WERI-Rb-1 (cell line): Measurements from ENCODE around the gene PCSK5.

Source experiments
- DNase-seq: peaks from one replicate; pipeline ENCODE4 v3.0.0-alpha.2; 2020
- H3K27ac ChIP-seq: fragments of 250-450 bp; sonication (Bioruptor Pico); 2 replicates; pipeline ENCODE4 v1.5.1; 2020; ENCODE audit warnings: mild to moderate bottlenecking, moderate library complexity
- H3K27me3 ChIP-seq: fragments of 250-450 bp; sonication (Bioruptor Pico); 2 replicates; pipeline ENCODE4 v1.5.1; 2021; ENCODE audit warnings: mild to moderate bottlenecking, low read depth, moderate library complexity; ENCODE audit not compliant: insufficient read depth, severe bottlenecking
- H3K36me3 ChIP-seq: fragments of 250-450 bp; sonication (Bioruptor Pico); 2 replicates; pipeline ENCODE4 v1.5.1; 2020; ENCODE audit warnings: mild to moderate bottlenecking, moderate library complexity
- H3K4me3 ChIP-seq: 2 replicates; pipeline ENCODE4 v1.5.1; 2011; ENCODE audit warnings: low read depth, mild to moderate bottlenecking, control low read depth, low read length
- H3K9me3 ChIP-seq: fragments of 250-450 bp; sonication (Bioruptor Pico); 2 replicates; pipeline ENCODE4 v1.5.1; 2021; ENCODE audit warnings: mild to moderate bottlenecking, moderate library complexity; ENCODE audit not compliant: severe bottlenecking
- TF ChIP-seq, protein P1 (sequence below): IDR thresholded peaks from 2 replicates; pipeline ENCODE4 v1.5.1; 2011; ENCODE audit warnings: low read depth, mild to moderate bottlenecking, control low read depth, inconsistent platforms, low read length

Gene PCSK5

DNA sequence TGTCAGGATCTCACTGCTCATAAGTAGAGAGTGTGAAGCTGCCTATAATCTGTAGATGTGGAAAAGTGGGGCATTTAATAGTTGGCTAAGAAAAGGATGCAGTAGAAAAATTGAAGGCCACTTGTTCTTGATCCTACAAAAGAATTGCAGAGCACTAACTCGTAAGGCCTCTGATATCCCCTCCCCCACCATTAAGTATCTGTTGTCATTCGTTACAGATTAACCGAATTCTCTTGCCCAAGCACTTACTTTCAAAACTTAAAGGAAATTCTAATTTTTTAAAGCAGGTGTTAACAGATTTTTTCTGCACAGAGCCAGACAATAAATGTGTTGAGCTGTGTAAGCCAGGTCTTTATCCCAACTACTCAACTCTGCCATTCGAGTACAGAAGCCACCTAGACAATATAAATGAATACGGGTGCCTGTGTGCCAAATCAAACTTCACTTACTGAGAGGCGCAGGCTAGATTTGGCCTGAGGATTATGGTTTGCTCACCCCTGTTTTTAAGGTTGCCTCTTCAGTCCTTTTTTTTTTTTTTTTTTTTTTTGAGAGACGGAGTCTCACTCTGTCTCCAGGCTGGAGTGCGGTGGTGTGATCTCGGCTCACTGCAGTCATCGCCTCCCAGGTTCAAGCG, 268.9 kb downstream of the PCSK5 start:
- Histone ChIP-seq H3K27ac (no peak overlapping the region), H3K4me3 (no peak overlapping the region), H3K27me3 (no peaks in the 10 kb centered on the region), H3K36me3 (no peaks in the 10 kb centered on the region), H3K9me3 (no peaks in the 10 kb centered on the region)
- TF ChIP-seq, protein P1, sequence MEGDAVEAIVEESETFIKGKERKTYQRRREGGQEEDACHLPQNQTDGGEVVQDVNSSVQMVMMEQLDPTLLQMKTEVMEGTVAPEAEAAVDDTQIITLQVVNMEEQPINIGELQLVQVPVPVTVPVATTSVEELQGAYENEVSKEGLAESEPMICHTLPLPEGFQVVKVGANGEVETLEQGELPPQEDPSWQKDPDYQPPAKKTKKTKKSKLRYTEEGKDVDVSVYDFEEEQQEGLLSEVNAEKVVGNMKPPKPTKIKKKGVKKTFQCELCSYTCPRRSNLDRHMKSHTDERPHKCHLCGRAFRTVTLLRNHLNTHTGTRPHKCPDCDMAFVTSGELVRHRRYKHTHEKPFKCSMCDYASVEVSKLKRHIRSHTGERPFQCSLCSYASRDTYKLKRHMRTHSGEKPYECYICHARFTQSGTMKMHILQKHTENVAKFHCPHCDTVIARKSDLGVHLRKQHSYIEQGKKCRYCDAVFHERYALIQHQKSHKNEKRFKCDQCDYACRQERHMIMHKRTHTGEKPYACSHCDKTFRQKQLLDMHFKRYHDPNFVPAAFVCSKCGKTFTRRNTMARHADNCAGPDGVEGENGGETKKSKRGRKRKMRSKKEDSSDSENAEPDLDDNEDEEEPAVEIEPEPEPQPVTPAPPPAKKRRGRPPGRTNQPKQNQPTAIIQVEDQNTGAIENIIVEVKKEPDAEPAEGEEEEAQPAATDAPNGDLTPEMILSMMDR: no peak
- DNase-seq: no peak

DNA sequence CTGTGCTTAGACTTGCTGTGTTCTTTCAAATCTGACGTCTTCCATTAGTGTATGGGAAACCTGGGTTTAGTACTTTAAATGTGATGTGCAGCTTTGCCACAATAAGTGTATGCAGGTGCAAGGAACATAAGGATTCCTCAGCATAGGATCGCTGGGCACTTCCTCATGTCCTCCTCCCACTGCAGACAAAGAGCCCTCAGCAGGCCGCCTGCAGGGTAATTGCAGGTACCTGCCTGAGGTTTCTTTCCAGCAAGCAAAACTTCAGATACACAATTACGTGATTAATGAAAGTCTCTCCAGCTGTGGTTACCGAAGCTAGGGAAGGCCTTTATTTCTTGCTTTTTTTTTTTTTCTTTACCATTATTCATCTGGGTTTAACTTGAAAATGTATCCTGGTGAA, 270.6 kb downstream of the PCSK5 start:
- TF ChIP-seq, protein P1: no peak
- no peak for DNase-seq

DNA sequence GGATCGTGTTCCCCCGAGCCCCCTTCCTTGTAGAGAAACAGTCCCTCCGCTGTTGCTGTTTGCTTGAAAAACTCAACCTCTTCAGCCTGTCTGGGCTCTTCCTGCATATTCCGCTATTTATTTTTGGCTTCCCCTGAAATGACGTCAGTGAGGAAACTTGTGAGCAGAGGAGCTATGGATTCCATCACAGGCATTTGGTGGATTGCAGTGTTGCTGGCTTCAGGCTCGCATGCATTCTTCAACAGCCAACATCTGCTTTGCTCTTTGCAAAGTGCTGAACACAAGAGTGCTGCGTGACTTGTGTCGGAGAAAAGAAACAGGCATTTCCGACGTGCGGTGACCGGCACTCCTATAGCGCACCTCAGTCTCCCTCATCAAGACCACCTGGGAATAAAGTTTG, 271.1 kb downstream of the PCSK5 start:
- Histone ChIP-seq H3K4me3 (no peak overlapping the region), H3K36me3 (no peaks in the 10 kb centered on the region), H3K27ac (no peak overlapping the region), H3K27me3 (no peaks in the 10 kb centered on the region), H3K9me3 (no peaks in the 10 kb centered on the region)
- no peak for DNase-seq
- TF ChIP-seq, protein P1: no peak

More for the DNA sequence above, 270.6 kb downstream of the PCSK5 start:
- H3K36me3 ChIP-seq: no peaks in the 10 kb centered on the region
- no peak overlapping the region for H3K4me3 ChIP-seq
- H3K27me3 ChIP-seq: no peaks in the 10 kb centered on the region
- H3K9me3 ChIP-seq: no peaks in the 10 kb centered on the region
- H3K27ac ChIP-seq: no peak overlapping the region

DNA sequence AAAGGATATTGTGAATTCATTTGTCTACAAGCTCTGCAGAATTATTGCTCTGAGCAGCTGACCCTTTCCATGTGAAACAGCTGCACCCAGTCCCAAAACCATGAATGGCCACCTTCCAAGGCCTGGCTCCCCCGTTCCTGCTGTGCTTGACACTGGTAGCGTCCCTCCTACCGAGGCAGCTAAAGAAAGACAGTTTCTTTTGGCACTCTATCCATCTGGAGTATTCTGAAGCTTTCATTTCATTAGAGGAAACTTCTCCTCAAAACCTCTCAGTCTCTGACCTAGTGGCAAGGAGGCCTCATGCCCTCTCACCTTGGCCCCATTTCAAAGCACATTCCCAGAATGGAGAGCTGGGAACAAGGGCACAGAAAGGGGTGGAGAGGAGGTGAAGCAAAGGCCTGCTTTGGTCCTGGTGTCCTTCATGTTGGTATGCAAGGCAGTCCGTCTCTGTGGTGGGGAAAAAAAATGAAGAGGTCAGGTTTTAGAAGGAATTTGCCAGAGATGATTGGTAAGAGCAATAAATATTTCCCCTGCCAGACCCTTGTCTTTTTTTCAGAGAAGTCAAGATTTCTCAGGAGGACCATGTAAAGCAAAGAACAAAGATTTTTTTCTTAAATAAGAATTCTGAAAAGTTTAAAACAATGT, 271.7 kb downstream of the PCSK5 start:
- H3K27ac ChIP-seq: no peak overlapping the region
- H3K27me3 ChIP-seq: no peaks in the 10 kb centered on the region
- H3K4me3 ChIP-seq: no peak overlapping the region
- H3K9me3 ChIP-seq: no peaks in the 10 kb centered on the region
- no peaks in the 10 kb centered on the region for H3K36me3 ChIP-seq
- TF ChIP-seq, protein P1: no peak
- no peak for DNase-seq

DNA sequence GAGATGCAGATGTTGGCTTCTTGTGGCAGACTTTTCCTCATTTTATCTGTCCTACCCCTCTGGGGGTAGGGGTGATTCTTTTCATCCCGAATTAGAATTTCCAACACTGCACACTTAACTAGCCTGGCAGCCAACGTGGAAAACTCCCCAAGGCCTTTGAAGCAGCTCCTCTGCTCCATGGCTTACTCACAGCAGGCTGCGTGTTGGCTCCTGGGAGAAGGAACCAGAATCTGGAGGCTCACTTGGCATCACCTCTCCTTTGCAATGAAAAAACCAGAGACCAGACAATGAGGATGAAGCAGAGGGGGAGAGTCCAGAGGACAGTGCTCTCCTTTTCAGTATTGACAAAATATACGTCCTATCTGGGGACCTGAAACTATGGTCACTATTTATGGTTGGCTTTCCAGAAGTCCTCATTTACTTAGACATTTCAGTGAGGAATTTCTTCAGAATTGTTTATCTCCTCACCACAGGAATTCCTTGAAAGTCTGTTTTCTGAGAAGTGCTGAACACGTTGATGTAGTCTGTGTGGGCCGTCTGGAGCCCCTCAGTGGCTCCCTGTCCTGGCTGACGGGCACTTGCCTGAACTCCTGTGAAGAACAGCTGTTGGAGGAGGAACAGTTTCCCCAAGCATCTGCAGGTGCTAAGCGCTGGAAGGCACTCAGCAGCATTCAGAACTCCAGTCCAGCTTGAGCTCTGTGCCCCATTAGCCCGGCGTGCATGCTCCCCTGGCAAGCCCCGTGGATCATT, 272.5 kb downstream of the PCSK5 start:
- TF ChIP-seq, protein P1: no peak
- Histone ChIP-seq H3K36me3 (no peaks in the 10 kb centered on the region), H3K27me3 (no peaks in the 10 kb centered on the region), H3K4me3 (no peak overlapping the region), H3K27ac (no peak overlapping the region), H3K9me3 (no peaks in the 10 kb centered on the region)
- no peak for DNase-seq
